K562 (cell line): ENCODE results near the gene MRPS10. TPM values are rescaled to one million over a fixed set of nuclear protein-coding genes. Genes with fewer than 3 reads are reported as not detected.

ENCODE experiments used
- ATAC-seq: fragments of 200-7000 bp; cut with Tn5 transposase; 3 replicates; pipeline ENCODE4 v1.9.1; 2020; ENCODE audit warnings: moderate library complexity
- BruUV-seq: library from RNA; stranded (reverse); fragments of 400-500 nt; replicated peaks from 2 replicates; lab custom pipeline; 2021; lab: Mats Ljungman, UMichigan
- CTCF ChIA-PET: fragments of 300-600 bp; formaldehyde crosslinking; extraction: SDS; loops from one replicate; lab custom pipeline; 2021; ENCODE audit warnings: low intra/inter-chr PET ratio; lab: Yijun Ruan, JAX
- POLR2A ChIA-PET: fragments of 300-600, 350-650 bp; sonication (Branson Sonifier 250); formaldehyde crosslinking; extraction: SDS; loops from one replicate; lab custom pipeline; 2021; ENCODE audit warnings: antibody characterized with exemption, inconsistent platforms; lab: Yijun Ruan, JAX
- DNase-seq, 4 experiments: peaks; one replicate each; pipeline versions ENCODE4 v3.0.0 to v3.0.0-alpha.2; 2011 to 2018; ENCODE audit warnings: low spot score in 3 of 4, mixed read lengths in 3 of 4; ENCODE audit errors: extremely low read depth in 1 of 4
- FAIRE-seq: peaks from 2 replicates; lab custom pipeline; 2011; peaks lifted over from hg19 to GRCh38; lab: Jason Lieb, UNC
- H2AFZ ChIP-seq: 2 replicates; pipeline ENCODE4 v1.6.0; 2011; ENCODE audit warnings: low read depth, low read length, control low read depth, inconsistent platforms
- H3K27ac ChIP-seq: fragments of 200-600 bp; 3 replicates; pipeline ENCODE4 v1.8.0; 2011; ENCODE audit warnings: low read depth, mild to moderate bottlenecking, control low read depth, inconsistent platforms, low read length, moderate library complexity, mixed read lengths; ENCODE audit errors: extremely low read depth
- H3K27me3 ChIP-seq, 2 experiments: fragments of 300-600 bp in 1 of 2; 2 replicates in 1 of 2; 3 replicates in 1 of 2; pipeline versions ENCODE4 v1.6.0 to v1.8.0; 2011; ENCODE audit warnings: inconsistent platforms in 2 of 2, low read length in 2 of 2, mild to moderate bottlenecking in 1 of 2, mixed read lengths in 1 of 2, moderate library complexity in 1 of 2; ENCODE audit not compliant: control insufficient read depth in 2 of 2, insufficient read depth in 2 of 2
- H3K36me3 ChIP-seq: fragments of 300-600 bp; 3 replicates; pipeline ENCODE4 v1.8.0; 2011; ENCODE audit warnings: mild to moderate bottlenecking, low read length, inconsistent platforms; ENCODE audit not compliant: control insufficient read depth, insufficient read depth
- H3K4me1 ChIP-seq, 2 experiments: fragments of 200-600 bp in 1 of 2; replicated peaks in 1 of 2; 2 replicates in 1 of 2; 3 replicates in 1 of 2; pipeline versions ENCODE4 v1.5.1 to v1.8.0; 2011; ENCODE audit warnings: inconsistent platforms in 2 of 2, low read length in 2 of 2, mild to moderate bottlenecking in 1 of 2, mixed read lengths in 1 of 2, moderate library complexity in 1 of 2; ENCODE audit not compliant: control insufficient read depth in 2 of 2, insufficient read depth in 2 of 2
- H3K4me2 ChIP-seq: 2 replicates; pipeline ENCODE4 v1.6.1; 2011; ENCODE audit warnings: low read length, control low read depth, inconsistent platforms, mixed read lengths; ENCODE audit not compliant: insufficient read depth
- H3K4me3 ChIP-seq: fragments of 200-600 bp; sonication (generic), shearing (Covaris generic); 2 replicates; pipeline ENCODE4 v1.5.1; 2016; ENCODE audit warnings: control low read depth, inconsistent platforms
- H3K79me2 ChIP-seq: fragments of 200-600 bp; 3 replicates; pipeline ENCODE4 v1.8.0; 2011; ENCODE audit warnings: low read length, inconsistent platforms; ENCODE audit not compliant: control insufficient read depth, insufficient read depth
- H3K9ac ChIP-seq, 2 experiments: 2 replicates each; pipeline versions ENCODE4 v1.6.0 to v1.6.1; 2011; ENCODE audit warnings: low read depth in 2 of 2, low read length in 2 of 2, control low read depth in 1 of 2, inconsistent platforms in 1 of 2, mild to moderate bottlenecking in 1 of 2, mixed read lengths in 1 of 2; ENCODE audit not compliant: insufficient read depth in 1 of 2
- H3K9me1 ChIP-seq: one replicate; pipeline ENCODE4 v1.6.0; 2011; ENCODE audit warnings: inconsistent platforms, mild to moderate bottlenecking, low read length, moderate library complexity; ENCODE audit not compliant: control insufficient read depth, insufficient read depth
- H3K9me3 ChIP-seq: replicated peaks from 2 replicates; pipeline ENCODE4 v1.5.1; 2011; ENCODE audit warnings: low read depth, low read length, inconsistent platforms; ENCODE audit not compliant: control insufficient read depth, insufficient read depth
- H4K20me1 ChIP-seq: replicated peaks from 2 replicates; pipeline ENCODE4 v1.6.1; 2011; ENCODE audit warnings: low read length, inconsistent platforms, mixed read lengths; ENCODE audit not compliant: control insufficient read depth, insufficient read depth
- BCLAF1 ChIP-seq, 2 experiments: fragments of 450-650 bp in 1 of 2; IDR thresholded peaks; 2 replicates each; pipeline ENCODE4 v1.6.1; 2011 to 2017; ENCODE audit warnings: low read depth in 2 of 2, antibody characterized with exemption in 1 of 2, borderline replicate concordance in 1 of 2, low read length in 1 of 2, mild to moderate bottlenecking in 1 of 2, mixed read lengths in 1 of 2; ENCODE audit not compliant: control insufficient read depth in 1 of 2
- FOXJ2 ChIP-seq: fragments of 200-800 bp; sonication (Bioruptor generic); IDR thresholded peaks from 2 replicates; pipeline ENCODE4 v1.6.1; 2016; ENCODE audit warnings: missing genetic modification characterization, missing compliant biosample characterization
- HEY1 ChIP-seq: fragments of 250-450 bp; sonication (Bioruptor Pico); IDR thresholded peaks from 2 replicates; pipeline ENCODE4 v1.5.0; 2020; ENCODE audit warnings: mild to moderate bottlenecking, moderate library complexity, borderline replicate concordance
- KDM5B ChIP-seq: fragments of 200-600 bp; sonication (generic); IDR thresholded peaks from 2 replicates; pipeline ENCODE4 v1.6.1; 2012; ENCODE audit warnings: low read depth, mild to moderate bottlenecking, moderate library complexity, low read length, control low read depth, inconsistent platforms; ENCODE audit not compliant: insufficient replicate concordance
- MNT ChIP-seq, 2 experiments: fragments of 450-650 bp; conservative IDR thresholded peaks; 2 replicates each; pipeline ENCODE4 v1.6.1; 2017; ENCODE audit warnings: mild to moderate bottlenecking in 2 of 2, moderate library complexity in 2 of 2
- SUPT5H ChIP-seq: fragments of 450-650 bp; IDR thresholded peaks from 2 replicates; pipeline ENCODE4 v1.6.1; 2016
- XRCC5 ChIP-seq: fragments of 200-400 bp; formaldehyde crosslinking; IDR thresholded peaks from 2 replicates; pipeline ENCODE4 v1.6.1; 2017; ENCODE audit warnings: low read depth, mild to moderate bottlenecking, low read length
- ZBTB2 ChIP-seq: fragments of 450-650 bp; IDR thresholded peaks from 2 replicates; pipeline ENCODE4 v1.6.1; 2016; ENCODE audit warnings: antibody characterized with exemption
- ZC3H8 ChIP-seq: fragments of 450-650 bp; IDR thresholded peaks from 2 replicates; pipeline ENCODE4 v1.6.1; 2017
- ZNF23 ChIP-seq: fragments of 250-450 bp; sonication (Bioruptor Pico); IDR thresholded peaks from 2 replicates; pipeline ENCODE4 v1.4.0; 2020; ENCODE audit warnings: mild to moderate bottlenecking
- WGBS: fragments of 100-300 bp; shearing (Covaris generic); methylation state at CpG from one replicate; pipeline ENCODE4 v1.1.6; 2016; ENCODE audit warnings: low coverage, mixed read lengths; ENCODE audit not compliant: insufficient coverage; ENCODE audit errors: missing lambda C conversion rate; 5-methylcytosine and 5-hydroxymethylcytosine counted together
- in situ Hi-C: fragments of 300-500 bp; cut with MboI; formaldehyde crosslinking; loops from 4 replicates; pipeline ENCODE4 v1.15.0; 2018; ENCODE audit warnings: inconsistent platforms, mixed read lengths
- intact Hi-C: fragments of 100-400 bp; cut with micrococcal nuclease; formaldehyde crosslinking; loops from 2 replicates; pipeline ENCODE4 v1.14.2; 2022
- polyA plus RNA-seq, 8 experiments: library from polyadenylated mRNA; depleted of rRNA in 4 of 8; stranded (reverse) in 5 of 8; unstranded in 3 of 8; fragments of >200 nt; fragmentation: Nextera tagmentation in 2 of 8; fragmentation: Illumina TruSeq in 1 of 8; extraction: Ambion mirVana in 2 of 8; extraction: Trizol in 1 of 8; gene quantifications; 2 replicates each; pipeline versions ENCODE4 v1.2.1 to v1.2.3, GENCODE V29; 2011 to 2014; ENCODE audit warnings: inconsistent platforms in 1 of 8, missing spikeins in 1 of 8
- total RNA-seq, 7 experiments: library from RNA; depleted of rRNA in 6 of 7; stranded (reverse); fragments of >200 nt in 6 of 7; fragmentation: Illumina TruSeq in 2 of 7; extraction: Trizol in 2 of 7; gene quantifications; 2 replicates each; pipeline versions ENCODE4 v1.2.1 to v1.2.3, GENCODE V29; 2011 to 2021; ENCODE audit warnings: low replicate concordance in 1 of 7
- TF ChIP-seq, protein P1 (sequence below): IDR thresholded peaks from 2 replicates; pipeline ENCODE4 v1.6.1; 2014; ENCODE audit warnings: antibody characterized with exemption

The MRPS10 gene
- total and polyA plus RNA-seq, 9 of the 15 experiments (the other 6 are each of a cell fraction or from before 2014, with no cell fraction given) = 48.6 to 166 (median 93.7) TPM

DNA sequence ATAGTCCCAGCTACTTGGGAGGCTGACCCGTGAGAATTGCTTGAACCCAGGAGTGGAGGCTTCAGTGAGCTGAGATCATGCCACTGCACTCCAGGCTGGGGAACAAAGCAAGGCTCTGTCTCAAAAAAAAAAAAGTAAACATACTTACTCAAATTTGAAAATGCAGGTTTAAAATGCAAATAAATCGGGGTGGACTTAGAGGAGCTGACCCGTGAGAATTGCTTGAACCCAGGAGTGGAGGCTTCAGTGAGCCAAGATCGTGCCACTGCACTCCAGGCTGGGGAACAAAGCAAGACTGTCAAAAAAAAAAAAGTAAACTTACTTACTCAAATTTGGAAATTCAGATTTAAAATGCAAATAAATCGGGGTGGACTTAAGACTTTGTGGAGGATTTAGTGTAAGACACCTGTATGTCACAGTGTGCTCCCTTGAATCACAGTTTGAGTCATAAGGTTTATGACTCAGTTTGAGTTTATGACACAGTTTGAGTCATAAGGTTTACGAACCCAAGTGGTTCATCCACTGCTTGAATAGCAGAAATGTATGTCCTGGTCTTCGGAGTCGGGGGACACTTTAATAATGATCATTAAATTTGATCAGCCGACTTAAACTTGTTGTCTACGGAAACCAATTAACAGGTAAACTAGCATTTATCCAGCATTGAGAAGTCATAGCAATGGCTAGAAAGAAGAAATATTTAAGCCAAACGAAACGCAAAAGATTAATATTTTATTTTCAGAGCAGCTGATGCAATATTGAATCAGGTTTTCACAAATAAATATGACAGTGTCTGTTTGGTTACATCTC, 6.8 kb upstream of the MRPS10 start:
- intact Hi-C loops = no loop called here
- H3K27ac ChIP-seq = no peak overlapping the region
- TF ChIP-seq ZBTB2 (no peak), BCLAF1 (IDR thresholded peaks at IDR 0.05; ENCODE audit: borderline replicate concordance in 1 of 2, control insufficient read depth in 1 of 2, low read depth in 2 of 2, low read length in 1 of 2) (no peak), HEY1 (CRISPR knock-in tag) (no peak), FOXJ2 (tag) (no peak), ZC3H8 (no peak), ZNF23 (CRISPR knock-in tag) (no peak), SUPT5H (no peak), KDM5B (no peak), MNT (conservative IDR thresholded peaks at IDR 0.05) (no peak), XRCC5 (no peak)
- TF ChIP-seq, protein P1, sequence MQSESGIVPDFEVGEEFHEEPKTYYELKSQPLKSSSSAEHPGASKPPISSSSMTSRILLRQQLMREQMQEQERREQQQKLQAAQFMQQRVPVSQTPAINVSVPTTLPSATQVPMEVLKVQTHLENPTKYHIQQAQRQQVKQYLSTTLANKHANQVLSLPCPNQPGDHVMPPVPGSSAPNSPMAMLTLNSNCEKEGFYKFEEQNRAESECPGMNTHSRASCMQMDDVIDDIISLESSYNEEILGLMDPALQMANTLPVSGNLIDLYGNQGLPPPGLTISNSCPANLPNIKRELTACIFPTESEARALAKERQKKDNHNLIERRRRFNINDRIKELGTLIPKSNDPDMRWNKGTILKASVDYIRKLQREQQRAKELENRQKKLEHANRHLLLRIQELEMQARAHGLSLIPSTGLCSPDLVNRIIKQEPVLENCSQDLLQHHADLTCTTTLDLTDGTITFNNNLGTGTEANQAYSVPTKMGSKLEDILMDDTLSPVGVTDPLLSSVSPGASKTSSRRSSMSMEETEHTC = 0 out of 2 replicates have a peak, but pooled peaks have one; percentile 24

More for the DNA sequence above, 6.8 kb upstream of the MRPS10 start:
- Histone ChIP-seq H4K20me1 (no peaks in the 10 kb centered on the region), H3K4me2 (no peak overlapping the region; the same call in 1 of the 2 replicates), H3K9me1 (no peaks in the 10 kb centered on the region), H3K9me3 (no peaks in the 10 kb centered on the region), H3K79me2 (no peaks in the 10 kb centered on the region), H2AFZ (peak overlapping the region; percentile 49), H3K36me3 (no peaks in the 10 kb centered on the region), H3K9ac (0 out of 4 replicates have a peak overlapping the region, but pooled peaks of 1 of the 2 experiments have one; percentile 11), H3K4me3 (no peak overlapping the region), H3K27me3 (no peaks in the 10 kb centered on the region), H3K4me1 (peaks cover 11 to 17% of the 10 kb centered on the region in 2 experiments; a peak in 4 of 5 replicates)
- peak in 1 of 4 experiments; percentile 50 for DNase-seq
- no peak for ATAC-seq
- in situ Hi-C loops = loop anchor here (10.0 kb wide), 1 partner anchor 440 kb away; the partner anchor contains the start of genes PRICKLE4 and TOMM6
- POLR2A ChIA-PET = interaction anchor here (0.7 kb wide), 1 partner anchor 437 kb away, joined by 3 read pairs; no protein-coding TSS in a partner anchor
- CTCF ChIA-PET = interaction anchor here (0.5 to 0.8 kb wide), 3 partner anchors 10 to 383 kb away, joined by 3 to 5 read pairs (median 3); no protein-coding TSS in a partner anchor
- BruUV-seq = no TSS peak
- no peak for FAIRE-seq
- 36% methylated on average over 12 of the region's 12 CpGs for WGBS
